Activated gamma-delta T cell treated with Interleukin-2 at 50 U/mL for 16 hours (primary cell): ENCODE measurements around the gene LEMD1.

ENCODE experiments used
- DNase-seq: peaks from one replicate; pipeline ENCODE4 v3.0.0-alpha.2; 2020

The LEMD1 gene

GRCh38 chr1:205421798-205422197 is at the start of gene LEMD1:
Gene LEMD1 (minus strand): TSS chr1:205422056. CDS start chr1:205420536, 1,520 bp downstream.
- DNase-seq, result no peak

GRCh38 chr1:205470131-205470530 is 48.3 kb upstream of the LEMD1 start:
- DNase-seq, result no peak

- DNase-seq, result no peak
Observed at GRCh38 chr1:205466595-205467220, 44.9 kb upstream of the LEMD1 start.

- no peak for DNase-seq
Observed at GRCh38 chr1:205465392-205465791, 43.5 kb upstream of the LEMD1 start.

GRCh38 chr1:205458777-205459566 is 37.1 kb upstream of the LEMD1 start:
- no peak for DNase-seq

GRCh38 chr1:205456868-205457745 is 35.3 kb upstream of the LEMD1 start:
- no peak for DNase-seq

- DNase-seq, result no peak
Observed at GRCh38 chr1:205456383-205456867, 34.6 kb upstream of the LEMD1 start.

GRCh38 chr1:205455581-205456382 is 33.9 kb upstream of the LEMD1 start, which contains the start of gene BLACAT1:
Gene BLACAT1 (minus strand): TSS chr1:205456045.
- DNase-seq, result no peak

GRCh38 chr1:205454903-205455335 is 33.1 kb upstream of the LEMD1 start:
- DNase-seq, result no peak

GRCh38 chr1:205453466-205453865 is 31.6 kb upstream of the LEMD1 start:
- no peak for DNase-seq

- no peak for DNase-seq
Observed at GRCh38 chr1:205452933-205453332, 31.1 kb upstream of the LEMD1 start.

- no peak for DNase-seq
Observed at GRCh38 chr1:205452364-205452763, 30.5 kb upstream of the LEMD1 start.

- DNase-seq, result no peak
Observed at GRCh38 chr1:205451759-205452164, 29.9 kb upstream of the LEMD1 start.

GRCh38 chr1:205451202-205451601 is 29.3 kb upstream of the LEMD1 start:
- DNase-seq, result no peak

GRCh38 chr1:205450448-205450847 is 28.6 kb upstream of the LEMD1 start:
- DNase-seq, result no peak

GRCh38 chr1:205449750-205450443 is 28.0 kb upstream of the LEMD1 start:
- no peak for DNase-seq

- no peak for DNase-seq
Observed at GRCh38 chr1:205449254-205449749, 27.4 kb upstream of the LEMD1 start.

- no peak for DNase-seq
Observed at GRCh38 chr1:205448540-205449253, 26.8 kb upstream of the LEMD1 start.

- no peak for DNase-seq
Observed at GRCh38 chr1:205447457-205448341, 25.8 kb upstream of the LEMD1 start.

- no peak for DNase-seq
Observed at GRCh38 chr1:205446828-205447227, 25.0 kb upstream of the LEMD1 start.
